Transverse colon (tissue), 4 donors: Measurements from ENCODE around the gene RAPGEF2. TPM values are rescaled to one million over a fixed set of nuclear protein-coding genes. Genes with fewer than 3 reads are reported as not detected.

Experiments used
- DNase-seq: peaks from one replicate; pipeline ENCODE4 v3.0.0-alpha.2; 2019
- H3K27ac ChIP-seq, 4 donors: fragments of 200-600 bp; sonication (generic); 2 replicates each; pipeline ENCODE4 v1.5.1; 2016 to 2018; ENCODE audit warnings: inconsistent platforms in 4 of 4
- H3K27me3 ChIP-seq: fragments of 200-600 bp; sonication (generic); 2 replicates; pipeline ENCODE4 v1.5.1; 2017; ENCODE audit warnings: inconsistent platforms
- H3K36me3 ChIP-seq, 4 donors: fragments of 200-600 bp; sonication (generic); 2 replicates each; pipeline ENCODE4 v1.5.1; 2017 to 2019; ENCODE audit warnings: inconsistent platforms in 4 of 4
- H3K4me1 ChIP-seq, 4 donors: fragments of 200-600 bp; sonication (generic); 2 replicates each; pipeline ENCODE4 v1.5.1; 2017 to 2020; ENCODE audit warnings: inconsistent platforms in 4 of 4
- H3K4me3 ChIP-seq, 4 donors: fragments of 200-600 bp; sonication (generic); 1 replicate in 1 of 4; 2 replicates in 3 of 4; pipeline versions ENCODE4 v1.5.1 to v1.6.1; 2017 to 2019; ENCODE audit warnings: inconsistent platforms in 4 of 4
- H3K9me3 ChIP-seq, 2 donors: fragments of 200-600 bp; sonication (generic); 2 replicates each; pipeline ENCODE4 v1.5.1; 2017 to 2019; ENCODE audit warnings: inconsistent platforms in 2 of 2
- CTCF ChIP-seq, 5 experiments: fragments of 200-600 bp in 3 of 5; fragments of 450-650 bp in 2 of 5; sonication (generic) in 3 of 5; IDR thresholded peaks; 1 replicate in 2 of 5; 2 replicates in 3 of 5; pipeline ENCODE4 v1.5.1; 2016 to 2017; ENCODE audit warnings: antibody characterized with exemption in 5 of 5, inconsistent platforms in 3 of 5, mild to moderate bottlenecking in 2 of 5, moderate library complexity in 1 of 5
- EP300 ChIP-seq: sonication (generic); formaldehyde crosslinking; IDR thresholded peaks from one replicate; pipeline ENCODE4 v1.6.1; 2017; ENCODE audit warnings: antibody characterized with exemption, low read depth
- POLR2A ChIP-seq: fragments of 450-650 bp; IDR thresholded peaks from one replicate; pipeline ENCODE4 v1.6.1; 2016; ENCODE audit warnings: antibody characterized with exemption, mild to moderate bottlenecking, moderate library complexity
- POLR2AphosphoS5 ChIP-seq, 3 donors: sonication (generic); formaldehyde crosslinking; IDR thresholded peaks; one replicate each; pipeline ENCODE4 v1.6.1; 2016; ENCODE audit warnings: antibody characterized with exemption in 3 of 3
- WGBS, 2 donors: methylation state at CpG; one replicate each; pipeline ENCODE4 v1.1.5; 2018; ENCODE audit warnings: low coverage in 1 of 2; 5-methylcytosine and 5-hydroxymethylcytosine counted together
- in situ Hi-C, 4 donors: fragments of 200-750 bp; cut with MboI; loops; one replicate each; pipeline versions ENCODE4 v1.15.0 to v1.15.1; 2017; ENCODE audit warnings: low sequenced_read_pairs in 3 of 4, low pct_ligation_motif_present in 1 of 4, low pct_unique_long_range_greater_than_20kb in 1 of 4
- intact Hi-C: fragments of 100-400 bp; cut with DNase I; formaldehyde crosslinking; loops from one replicate; pipeline ENCODE4 v1.15.1; 2023; ENCODE audit warnings: low total_unique reads
- total RNA-seq, 4 donors: library from RNA; depleted of rRNA; stranded (reverse); fragments of >200 nt; gene quantifications; one replicate each; pipeline ENCODE4 v1.1.0, GENCODE V29; 2016

RAPGEF2 gene
- total RNA-seq, 4 donors from 2014 or later, result 23.3 to 64.8 (median 49.6) TPM

- Histone ChIP-seq H3K27me3 (no peaks in the 10 kb centered on the region), H3K4me3 (no peak overlapping the region), H3K36me3 (peaks cover 0 to 75% (median 29%) of the 10 kb centered on the region in 4 donors), H3K4me1 (no peaks in the 10 kb centered on the region), H3K27ac (no peak overlapping the region), H3K9me3 (no peaks in the 10 kb centered on the region)
- in situ Hi-C loops, result no loop called here
- TF ChIP-seq POLR2AphosphoS5 (IDR thresholded peaks at IDR 0.05) (no peak), EP300 (no peak), POLR2A (no peak), CTCF (IDR thresholded peaks at IDR 0.05) (no peak)
- intact Hi-C loops, result no loop called here
- 95 to 98% methylated on average over 9 to 15 of the region's 15 CpGs for WGBS, 2 donors
- DNase-seq, result no peak
Measured at GRCh38 chr4:159353422-159354116, 250.7 kb downstream of the RAPGEF2 start.

GRCh38 chr4:159355466-159355865 is 252.6 kb downstream of the RAPGEF2 start:
- no peaks in the 10 kb centered on the region for H3K27me3 ChIP-seq
- in situ Hi-C loops (no loop called here), intact Hi-C loops (no loop called here)
- DNase-seq, result no peak
- H3K4me1 ChIP-seq, result no peaks in the 10 kb centered on the region
- TF ChIP-seq POLR2A, result no peak
- no peak for TF ChIP-seq EP300
- TF ChIP-seq CTCF (IDR thresholded peaks at IDR 0.05), result no peak
- no peak for TF ChIP-seq POLR2AphosphoS5 (IDR thresholded peaks at IDR 0.05)
- no peaks in the 10 kb centered on the region for H3K9me3 ChIP-seq
- H3K36me3 ChIP-seq, result peaks cover 0 to 72% (median 29%) of the 10 kb centered on the region in 4 donors
- H3K27ac ChIP-seq, result no peak overlapping the region
- WGBS, 2 donors, result 92 to 100% methylated on average over 2 to 3 of the region's 3 CpGs
- no peak overlapping the region for H3K4me3 ChIP-seq

- Histone ChIP-seq H3K4me3 (no peak overlapping the region), H3K27ac (no peak overlapping the region), H3K27me3 (no peaks in the 10 kb centered on the region), H3K9me3 (no peaks in the 10 kb centered on the region), H3K36me3 (peaks cover 0 to 54% (median 22%) of the 10 kb centered on the region in 4 donors), H3K4me1 (no peaks in the 10 kb centered on the region)
- DNase-seq, result no peak
- TF ChIP-seq POLR2AphosphoS5 (IDR thresholded peaks at IDR 0.05) (no peak), POLR2A (no peak), CTCF (IDR thresholded peaks at IDR 0.05) (no peak), EP300 (no peak)
- in situ Hi-C loops (no loop called here), intact Hi-C loops (no loop called here)
- 94 to 95% methylated on average over 8 of the region's 8 CpGs for WGBS, 2 donors
Measured at GRCh38 chr4:159357350-159357749, 254.5 kb downstream of the RAPGEF2 start.

GRCh38 chr4:159358226-159358625 is 255.3 kb downstream of the RAPGEF2 start:
- Histone ChIP-seq H3K27ac (peak overlapping the region in 1 of 4 donors; percentile 1), H3K4me1 (no peaks in the 10 kb centered on the region), H3K9me3 (no peaks in the 10 kb centered on the region), H3K36me3 (peaks cover 0 to 45% (median 18%) of the 10 kb centered on the region in 4 donors), H3K4me3 (no peak overlapping the region), H3K27me3 (no peaks in the 10 kb centered on the region)
- DNase-seq, result no peak
- in situ Hi-C loops (no loop called here), intact Hi-C loops (no loop called here)
- TF ChIP-seq CTCF (IDR thresholded peaks at IDR 0.05), result no peak
- TF ChIP-seq POLR2A, result no peak
- no peak for TF ChIP-seq POLR2AphosphoS5 (IDR thresholded peaks at IDR 0.05)
- TF ChIP-seq EP300, result no peak
- WGBS, 2 donors, result 82 to 83% methylated on average over 1 to 2 of the region's 2 CpGs
